Inflammatory macrophage (primary cell): ENCODE measurements around the gene RAP2A.

Source experiments
- DNase-seq, 2 donors: peaks; one replicate each; pipeline ENCODE4 v3.0.0-alpha.2; 2020 to 2022

The RAP2A gene

GRCh38 chr13:97422118-97423054 lies 11.6 kb upstream of the RAP2A start:
- no peak for DNase-seq

DNA sequence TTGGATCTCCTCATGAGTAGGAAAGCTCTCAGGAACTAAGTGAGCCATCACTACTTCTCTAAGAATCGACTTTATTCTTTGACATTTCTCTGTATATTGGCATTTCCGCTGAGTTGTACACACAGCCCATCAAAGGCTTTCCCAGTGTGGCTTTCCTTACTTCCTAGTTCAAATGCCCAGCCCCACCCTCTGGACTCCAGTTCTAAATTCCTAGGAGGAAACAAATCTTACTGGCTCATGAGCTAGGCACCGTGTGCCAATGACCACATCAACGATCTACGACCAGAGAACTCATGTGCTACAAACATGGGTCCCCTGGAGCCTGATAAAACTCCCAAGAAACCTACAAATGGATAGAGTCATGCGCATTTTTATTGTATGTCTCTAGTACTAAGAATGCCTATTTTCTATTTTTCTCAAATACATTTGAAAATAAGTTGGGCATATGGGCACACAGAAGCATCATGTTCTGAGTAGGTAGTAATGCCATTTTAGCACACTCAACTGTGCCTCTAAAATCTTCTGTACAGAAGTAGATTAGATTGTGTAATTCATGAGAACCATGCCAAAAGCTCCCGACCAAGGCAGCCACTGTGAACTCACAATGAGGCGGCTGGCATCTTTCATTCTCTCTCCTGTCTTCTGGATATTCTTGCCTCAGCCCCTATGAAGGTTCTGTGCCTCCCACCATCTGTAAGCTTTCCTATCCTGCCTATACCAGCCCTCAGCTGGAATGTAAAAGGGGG lies 10.5 kb upstream of the RAP2A start:
- no peak for DNase-seq

- DNase-seq: no peak
Measured at GRCh38 chr13:97425590-97425989, 8.4 kb upstream of the RAP2A start.

DNA sequence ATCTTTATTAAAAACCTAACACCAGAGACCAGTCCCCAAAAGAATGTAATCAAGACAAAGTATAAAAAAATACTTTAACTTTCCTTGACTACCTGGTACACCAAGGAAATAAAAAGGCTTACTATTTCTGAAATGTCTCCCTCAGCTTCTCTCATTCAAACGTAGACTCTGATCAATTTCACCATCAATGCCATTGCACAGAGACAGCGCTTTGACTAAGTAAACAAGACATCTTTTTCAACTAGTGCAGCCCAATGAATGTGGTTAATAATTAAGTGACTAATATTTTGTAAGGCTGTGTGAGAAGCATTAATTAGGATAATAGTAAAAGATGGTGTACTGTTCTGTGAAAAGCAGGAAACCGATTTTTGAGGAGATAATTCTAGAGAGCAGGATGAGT lies 7.3 kb upstream of the RAP2A start:
- DNase-seq: no peak

DNA sequence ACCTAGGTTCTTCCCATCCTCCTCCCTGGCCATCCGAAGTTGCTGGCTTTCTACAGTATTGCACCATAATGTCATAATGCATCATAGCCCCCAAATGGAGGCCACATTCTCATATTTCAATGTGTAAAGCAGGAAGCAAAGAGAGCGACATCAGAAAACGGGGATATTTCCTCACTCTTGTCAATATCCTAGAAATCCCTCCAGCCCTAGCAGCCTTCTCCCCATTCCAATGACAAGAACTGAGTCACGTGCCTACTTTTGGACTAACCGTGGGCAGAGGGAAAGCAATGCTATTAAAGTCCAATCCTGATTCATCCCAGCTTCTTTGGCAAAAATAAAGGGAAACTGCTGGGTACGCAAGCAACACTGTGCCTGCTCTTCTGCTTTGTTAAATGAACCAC lies 4.3 kb upstream of the RAP2A start:
- peak; percentile 21 to 37 for DNase-seq

DNA sequence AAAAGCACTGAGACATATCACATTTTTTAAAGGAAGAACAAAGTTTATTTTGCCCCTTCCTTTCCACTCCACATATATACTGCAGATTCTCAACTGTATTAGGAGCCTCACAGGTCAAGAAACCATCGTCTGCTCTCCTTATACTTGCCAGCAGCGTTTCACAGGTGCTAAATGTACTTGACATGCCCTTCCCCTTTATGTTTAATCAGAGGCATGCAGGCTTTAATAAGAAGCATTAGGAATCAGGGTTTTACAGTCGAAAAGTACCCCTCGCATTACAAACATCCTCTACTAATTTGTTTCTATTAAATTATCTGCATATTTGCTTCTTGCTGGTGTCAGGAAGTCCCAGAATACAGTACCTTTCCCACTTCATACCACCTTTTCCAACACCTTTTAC lies 3.7 kb upstream of the RAP2A start:
- DNase-seq: no peak

- DNase-seq: no peak
Measured at GRCh38 chr13:97431171-97431764, 2.7 kb upstream of the RAP2A start.

DNA sequence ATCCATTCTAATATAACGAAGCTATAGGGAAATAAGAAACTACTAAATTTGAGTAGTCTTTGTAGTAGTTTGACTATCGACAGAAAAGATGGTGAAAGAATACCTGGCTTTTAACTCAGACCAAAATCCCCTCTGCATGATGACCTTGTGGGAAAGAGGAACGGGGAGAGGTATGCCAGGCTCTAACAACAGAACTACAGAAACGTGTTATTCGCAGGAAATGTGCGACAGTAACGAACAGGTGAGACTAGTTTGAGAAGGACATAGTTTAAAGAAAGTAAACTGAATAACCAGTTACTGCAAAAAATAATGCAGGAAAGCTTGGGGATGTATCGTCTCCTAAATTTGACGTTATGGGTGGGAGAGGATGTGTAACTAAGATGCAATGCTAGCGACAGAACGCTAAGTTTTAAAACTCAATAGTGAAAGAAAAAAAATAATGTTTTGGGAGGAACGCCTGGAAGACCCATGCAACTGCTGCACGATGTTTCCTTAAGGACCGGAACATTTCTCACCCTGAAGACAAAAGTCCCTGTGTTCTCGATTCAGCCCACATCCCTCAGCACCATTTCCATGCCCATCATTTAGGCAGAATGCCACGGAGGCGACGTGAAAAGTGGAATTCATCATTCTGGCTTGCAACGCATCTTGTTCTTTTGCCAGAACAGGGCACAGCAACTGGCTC lies 1.6 kb upstream of the RAP2A start:
- DNase-seq: no peak

DNA sequence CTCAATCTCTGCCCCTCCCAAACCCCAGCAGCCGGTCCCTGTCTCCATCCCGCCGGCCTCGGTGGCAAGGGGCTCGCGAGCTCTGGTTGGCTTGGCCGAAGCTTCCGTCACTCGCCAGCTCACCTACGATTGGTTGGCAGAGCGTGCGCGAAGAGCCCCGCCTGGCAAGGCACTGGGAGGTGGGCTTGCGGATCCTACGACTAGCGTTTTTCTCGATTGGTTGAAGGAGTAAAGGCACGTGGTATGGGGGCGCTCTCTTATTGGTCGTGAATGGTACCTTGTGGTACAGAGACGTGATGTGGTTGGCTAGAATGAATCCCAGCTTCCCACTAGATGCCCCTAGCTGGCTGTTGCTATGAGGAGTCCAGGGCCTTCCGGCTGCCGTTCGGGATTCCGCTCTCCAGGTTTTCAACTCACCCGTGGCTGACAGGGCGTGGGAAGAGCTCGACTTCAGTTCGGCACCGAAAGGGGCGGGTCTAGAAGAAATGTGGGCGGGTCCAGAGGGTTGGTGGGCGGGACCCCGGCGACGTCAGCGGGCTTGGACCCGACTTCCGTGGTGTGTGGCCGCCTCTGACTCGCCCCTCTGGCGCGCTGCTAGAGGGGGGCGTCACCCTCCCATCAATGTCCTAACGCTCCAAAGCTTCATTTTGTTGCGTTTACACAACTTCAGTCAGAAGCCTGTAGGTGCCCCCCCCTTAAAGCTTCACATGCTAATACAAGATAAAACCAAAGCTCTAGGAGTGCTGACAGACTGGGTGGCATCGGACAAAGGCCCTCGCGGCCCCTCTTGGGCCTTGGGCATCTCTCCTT lies 847 bp upstream of the RAP2A start:
- peak; percentile 100 for DNase-seq

DNA sequence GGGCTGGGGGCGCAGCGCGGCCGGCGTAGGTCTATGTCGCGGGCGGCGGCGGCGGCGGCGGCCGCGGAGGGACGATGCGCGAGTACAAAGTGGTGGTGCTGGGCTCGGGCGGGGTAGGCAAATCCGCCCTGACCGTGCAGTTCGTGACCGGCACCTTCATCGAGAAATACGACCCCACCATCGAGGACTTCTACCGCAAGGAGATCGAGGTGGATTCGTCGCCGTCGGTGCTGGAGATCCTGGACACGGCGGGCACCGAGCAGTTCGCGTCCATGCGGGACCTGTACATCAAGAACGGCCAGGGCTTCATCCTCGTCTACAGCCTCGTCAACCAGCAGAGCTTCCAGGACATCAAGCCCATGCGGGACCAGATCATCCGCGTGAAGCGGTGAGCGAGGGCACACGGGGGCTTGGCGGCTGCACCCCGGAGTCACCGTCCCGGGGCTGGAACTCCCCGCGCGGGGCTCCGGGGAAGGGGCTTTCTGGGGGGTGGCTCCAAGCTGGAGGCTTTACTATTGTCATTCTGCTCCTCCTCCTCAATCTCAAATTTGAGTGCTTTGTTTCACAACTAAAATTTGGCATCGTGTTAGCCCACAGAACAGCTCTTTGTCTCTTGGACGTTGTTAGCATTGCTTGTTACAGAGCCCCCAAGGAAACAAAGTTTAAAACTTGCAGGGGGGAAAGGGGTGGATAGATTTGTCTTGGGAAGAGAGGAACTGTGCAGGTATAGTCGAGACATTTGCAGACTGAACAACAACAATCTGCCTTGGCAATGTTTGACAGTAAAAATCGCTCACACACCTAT lies 630 bp downstream of the RAP2A start:
- DNase-seq: peak; percentile 18 to 31

- peak in 1 of 2 donors; percentile 37 for DNase-seq
Measured at GRCh38 chr13:97435323-97435722, 1.4 kb downstream of the RAP2A start.

DNA sequence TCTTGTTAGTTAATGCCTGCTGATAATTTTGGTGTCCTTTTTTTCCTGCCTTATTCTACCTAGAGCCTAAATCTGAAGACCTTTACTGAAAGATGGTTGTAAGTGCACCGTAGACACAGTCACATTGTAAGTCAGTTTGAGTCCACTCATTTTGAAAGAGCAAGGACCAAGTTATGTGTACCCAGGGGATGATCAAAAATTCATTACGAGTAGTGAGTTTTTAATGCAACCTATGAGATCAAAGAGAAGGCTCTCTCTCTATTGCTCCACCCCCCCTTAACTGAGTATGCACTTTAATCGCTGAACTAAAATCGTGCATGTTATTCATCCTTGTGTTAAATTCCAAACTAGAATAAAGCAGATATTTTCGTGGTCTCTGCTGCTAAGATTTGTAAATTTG lies 1.8 kb downstream of the RAP2A start:
- DNase-seq: no peak

GRCh38 chr13:97436845-97437244 lies 2.9 kb downstream of the RAP2A start:
- DNase-seq: no peak

- DNase-seq: no peak
Measured at GRCh38 chr13:97437729-97438128, 3.8 kb downstream of the RAP2A start.

DNA sequence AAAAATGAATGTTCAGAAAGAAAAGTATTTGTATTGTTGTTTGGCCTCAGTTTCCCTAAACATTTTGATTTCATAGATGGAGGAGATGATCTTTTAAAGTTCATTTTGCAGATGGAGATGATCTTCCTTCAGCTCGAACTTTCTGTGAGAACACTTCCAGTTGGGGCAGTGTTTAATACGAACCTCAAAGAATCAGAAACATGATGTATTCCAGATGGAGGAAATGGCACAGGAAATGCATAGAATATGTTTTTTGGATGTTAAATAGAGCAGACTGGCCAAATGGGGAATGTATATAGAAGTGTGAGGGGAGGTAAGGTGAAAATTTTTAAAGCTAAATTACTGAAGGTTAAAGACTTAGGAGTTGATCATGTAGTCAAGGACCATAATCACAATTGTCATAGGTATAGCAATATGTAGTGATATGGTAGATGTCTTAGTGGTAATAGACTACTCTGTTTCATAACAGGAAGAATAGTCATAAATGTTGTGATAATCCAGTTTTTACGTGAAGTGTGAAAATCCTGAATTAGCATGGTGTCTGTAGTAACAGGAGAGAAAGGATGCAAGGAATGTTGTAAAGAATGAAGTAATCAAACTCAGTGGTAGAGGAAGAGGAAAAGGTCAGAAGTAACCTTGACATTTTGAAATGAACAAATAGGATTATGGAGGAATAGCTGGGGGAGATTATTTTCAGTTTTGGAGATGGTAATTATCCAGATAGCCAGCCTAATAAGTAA lies 5.1 kb downstream of the RAP2A start:
- no peak for DNase-seq

GRCh38 chr13:97440598-97441170 lies 6.7 kb downstream of the RAP2A start:
- no peak for DNase-seq

GRCh38 chr13:97441368-97441767 lies 7.4 kb downstream of the RAP2A start:
- DNase-seq: no peak

DNA sequence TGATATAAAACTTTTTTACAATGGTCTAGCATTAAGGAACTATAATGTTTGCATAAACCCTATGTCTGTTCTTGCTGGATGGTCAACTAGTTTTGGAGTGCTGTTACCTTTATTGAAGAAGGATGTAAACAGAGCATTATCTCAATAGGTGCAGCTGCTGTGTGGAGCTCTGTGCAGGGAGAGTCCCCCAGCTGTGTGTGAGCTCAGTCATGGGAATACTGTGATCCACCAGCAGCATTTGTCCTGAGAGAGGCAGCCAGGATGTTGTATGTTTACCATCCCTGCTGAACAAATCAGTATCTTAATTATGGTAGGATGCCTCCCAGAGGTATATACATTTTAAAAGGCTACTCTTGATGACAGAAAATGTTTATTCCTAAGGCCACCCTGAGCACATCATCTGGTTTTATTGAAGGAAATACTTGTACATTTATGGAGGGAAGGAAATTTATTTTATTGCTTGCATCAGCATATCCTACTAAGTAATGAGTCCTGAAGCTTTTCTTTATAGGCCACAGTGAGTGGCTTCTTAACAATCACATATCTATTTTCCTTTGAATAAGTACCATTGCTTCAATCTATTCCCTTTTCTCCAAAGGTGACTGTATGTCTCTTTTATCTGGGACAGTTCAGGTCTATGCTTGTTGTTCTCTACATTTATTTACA lies 11.7 kb downstream of the RAP2A start:
- DNase-seq: no peak

DNA sequence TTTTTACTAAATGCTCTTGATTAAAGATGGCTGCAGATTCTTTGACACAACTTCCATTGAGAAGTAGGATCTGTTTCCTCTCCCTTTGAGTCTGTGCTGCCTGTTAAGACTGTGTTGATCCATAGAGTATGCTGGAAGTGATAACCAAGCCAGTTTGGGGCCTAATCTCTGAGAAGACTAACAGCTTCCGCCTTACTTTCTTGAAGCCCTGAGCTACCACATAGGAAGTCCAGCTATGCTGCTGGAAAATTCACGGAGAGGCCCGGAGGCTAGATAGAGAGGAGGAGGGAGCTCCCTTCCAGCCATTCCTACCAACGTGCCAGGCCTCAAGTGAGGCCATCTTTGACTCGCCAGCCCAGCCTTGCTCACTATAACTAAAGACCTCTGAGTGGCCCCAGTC lies 12.5 kb downstream of the RAP2A start:
- no peak for DNase-seq
